B cell (primary cell): ENCODE data around the gene ILDR2. TPM values are rescaled to one million over a fixed set of nuclear protein-coding genes. Genes with fewer than 3 reads are reported as not detected.

Experiments
- ATAC-seq: fragments of 200-7000 bp; cut with Tn5 transposase; one replicate; pipeline ENCODE4 v1.10.0; 2021; ENCODE audit warnings: low read depth, mild to moderate bottlenecking, moderate number of reproducible peaks, moderate library complexity
- CTCF ChIA-PET: fragments of 350-600 bp; sonication (Branson Sonifier 250); formaldehyde crosslinking; loops from one replicate; lab custom pipeline; 2021; ENCODE audit warnings: antibody characterized with exemption, inconsistent platforms; lab: Charles Lee
- POLR2A ChIA-PET: fragments of 350-600 bp; sonication (Branson Sonifier 250); formaldehyde crosslinking; loops from one replicate; lab custom pipeline; 2021; ENCODE audit warnings: antibody characterized with exemption; lab: Charles Lee
- DNase-seq: peaks from one replicate; pipeline ENCODE4 v3.0.0; 2013
- H2AFZ ChIP-seq: 2 replicates; pipeline ENCODE4 v1.6.1; 2012; ENCODE audit warnings: mild to moderate bottlenecking, low read depth, low read length; ENCODE audit not compliant: insufficient read depth, poor library complexity, severe bottlenecking
- H3K27ac ChIP-seq, 2 donors: 1 replicate in 1 of 2; 2 replicates in 1 of 2; pipeline ENCODE4 v1.5.1; 2012 to 2013; ENCODE audit warnings: low read length in 2 of 2, mild to moderate bottlenecking in 2 of 2, moderate library complexity in 1 of 2
- H3K27me3 ChIP-seq, 4 experiments: fragments of 200-600 bp in 1 of 4; sonication (generic) in 1 of 4; replicated peaks in 1 of 4; 1 replicate in 2 of 4; 2 replicates in 2 of 4; pipeline versions ENCODE4 v1.6.1 to v1.7.0; 2013 to 2016; ENCODE audit warnings: low read length in 3 of 4, mild to moderate bottlenecking in 2 of 4, mixed read lengths in 1 of 4, moderate library complexity in 1 of 4; ENCODE audit not compliant: insufficient read depth in 4 of 4, control insufficient read depth in 3 of 4; ENCODE audit errors: control extremely low read depth in 1 of 4
- H3K36me3 ChIP-seq, 2 experiments: replicated peaks in 1 of 2; 1 replicate in 1 of 2; 2 replicates in 1 of 2; pipeline versions ENCODE4 v1.6.1 to v1.7.1; 2013; ENCODE audit warnings: low read length in 1 of 2; ENCODE audit not compliant: insufficient read depth in 2 of 2, control insufficient read depth in 1 of 2; ENCODE audit errors: control extremely low read depth in 1 of 2, extremely low read depth in 1 of 2
- H3K4me1 ChIP-seq, 2 donors: fragments of 200-600 bp in 1 of 2; sonication (generic) in 1 of 2; 1 replicate in 1 of 2; 2 replicates in 1 of 2; pipeline versions ENCODE4 v1.5.1 to v1.6.1; 2013 to 2017; ENCODE audit warnings: low read length in 2 of 2; ENCODE audit not compliant: control insufficient read depth in 2 of 2, insufficient read depth in 2 of 2
- H3K4me2 ChIP-seq: replicated peaks from 2 replicates; pipeline ENCODE3; 2012; ENCODE audit warnings: mild to moderate bottlenecking, low read depth, low read length; ENCODE audit not compliant: poor library complexity, severe bottlenecking
- H3K4me3 ChIP-seq, 5 experiments: fragments of 200-600 bp in 1 of 5; sonication (generic) in 1 of 5; 1 replicate in 3 of 5; 2 replicates in 2 of 5; pipeline versions ENCODE4 v1.5.1 to v1.7.0; 2011 to 2016; ENCODE audit warnings: low read length in 4 of 5, mild to moderate bottlenecking in 4 of 5, low read depth in 2 of 5, control low read depth in 1 of 5, moderate library complexity in 1 of 5; ENCODE audit not compliant: insufficient read depth in 1 of 5; ENCODE audit errors: control extremely low read depth in 1 of 5, extremely low read depth in 1 of 5
- H3K79me2 ChIP-seq: fragments of 200-600 bp; sonication (generic); one replicate; pipeline ENCODE4 v1.6.0; 2016; ENCODE audit warnings: low read length; ENCODE audit not compliant: control insufficient read depth, insufficient read depth
- H3K9ac ChIP-seq: fragments of 200-600 bp; sonication (generic); 2 replicates; pipeline ENCODE4 v1.6.1; 2017; ENCODE audit warnings: mild to moderate bottlenecking, low read length, moderate library complexity
- H3K9me3 ChIP-seq, 3 donors: one replicate each; pipeline versions ENCODE4 v1.6.1 to v1.7.1; 2013; ENCODE audit warnings: low read length in 2 of 3; ENCODE audit not compliant: control insufficient read depth in 2 of 3, insufficient read depth in 1 of 3; ENCODE audit errors: control extremely low read depth in 1 of 3
- H4K20me1 ChIP-seq: 2 replicates; pipeline ENCODE4 v1.6.0; 2012; ENCODE audit warnings: mild to moderate bottlenecking, low read length; ENCODE audit not compliant: insufficient read depth, control insufficient read depth, poor library complexity, severe bottlenecking
- H3K27ac Mint-ChIP-seq: one replicate; pipeline ENCODE4 v1.8.0; 2021; ENCODE audit warnings: mixed read lengths
- H3K27me3 Mint-ChIP-seq: one replicate; pipeline ENCODE4 v1.8.0; 2021; ENCODE audit warnings: mixed read lengths
- H3K4me1 Mint-ChIP-seq: one replicate; pipeline ENCODE4 v1.8.0; 2021; ENCODE audit warnings: mixed read lengths
- H3K4me3 Mint-ChIP-seq: one replicate; pipeline ENCODE4 v1.8.0; 2021; ENCODE audit warnings: mixed read lengths
- H3K9me3 Mint-ChIP-seq: one replicate; pipeline ENCODE4 v1.8.0; 2022; ENCODE audit warnings: mixed read lengths; ENCODE audit not compliant: insufficient read depth
- CTCF ChIP-seq: fragments of 200-600 bp; IDR thresholded peaks from one replicate; pipeline ENCODE4 v1.8.0; 2022; ENCODE audit warnings: antibody characterized with exemption, mild to moderate bottlenecking
- EZH2 ChIP-seq: IDR thresholded peaks from 2 replicates; pipeline ENCODE4 v1.6.1; 2012; ENCODE audit warnings: borderline replicate concordance, low read depth, mild to moderate bottlenecking, moderate library complexity, low read length; ENCODE audit not compliant: insufficient read depth, poor library complexity, severe bottlenecking
- WGBS: methylation state at CpG from one replicate; pipeline ENCODE4 v1.1.5; 2013; ENCODE audit warnings: missing lambda C conversion rate; ENCODE audit not compliant: insufficient coverage; 5-methylcytosine and 5-hydroxymethylcytosine counted together
- intact Hi-C: fragments of 100-400 bp; cut with micrococcal nuclease; formaldehyde crosslinking; loops from one replicate; pipeline ENCODE4 v1.10.0; 2022
- polyA plus RNA-seq: library from polyadenylated mRNA; depleted of rRNA; stranded (reverse); fragments of >200 nt; gene quantifications from 2 replicates; pipeline ENCODE4 v1.2.3, GENCODE V29; 2012
- total RNA-seq, 2 donors: library from RNA; stranded (reverse); fragments of 120-200 nt in 1 of 2; gene quantifications; 1 replicate in 1 of 2; 2 replicates in 1 of 2; pipeline versions ENCODE4 v1.2.3 to v1.2.4, GENCODE V29; 2013 to 2022

Gene ILDR2
- total and polyA plus RNA-seq, 2 donors (not counting 1 experiment from before 2014, with no cell fraction given), result 0.01 TPM; not detected in 1

GRCh38 chr1:166859597-166859996, 115.7 kb downstream of the ILDR2 start:
- Histone ChIP-seq H3K27me3 (no peaks in the 10 kb centered on the region), H3K4me3 (no peak overlapping the region), H3K4me2 (no peak overlapping the region), H3K27ac (no peak overlapping the region), H3K79me2 (no peaks in the 10 kb centered on the region), H3K36me3 (peaks cover 4 to 72% of the 10 kb centered on the region in 2 experiments), H3K9me3 (no peaks in the 10 kb centered on the region), H3K9ac (peak overlapping the region; percentile 8), H2AFZ (no peak overlapping the region), H4K20me1 (no peaks in the 10 kb centered on the region), H3K4me1 (peaks cover 3 to 6% of the 10 kb centered on the region in 2 donors)
- Mint-ChIP-seq H3K9me3 (no peaks in the 10 kb centered on the region), H3K27me3 (no peaks in the 10 kb centered on the region), H3K4me3 (no peak overlapping the region), H3K4me1 (peaks cover 13% of the 10 kb centered on the region), H3K27ac (peak overlapping the region; percentile 11)
- POLR2A ChIA-PET, result no interaction called here
- TF ChIP-seq CTCF (no peak), EZH2 (no peak)
- DNase-seq (peak; percentile 19), ATAC-seq (peak; percentile 33)
- intact Hi-C loops, result no loop called here
- WGBS, result 29% methylated on average over 2 of the region's 5 CpGs
- CTCF ChIA-PET, result interaction anchor here (1.0 kb wide), 1 partner anchor 199 kb away, joined by 3 read pairs; no protein-coding TSS in a partner anchor

- Mint-ChIP-seq H3K4me1 (peaks cover 13% of the 10 kb centered on the region), H3K9me3 (no peaks in the 10 kb centered on the region), H3K27ac (peak overlapping the region; percentile 0), H3K27me3 (no peaks in the 10 kb centered on the region), H3K4me3 (no peak overlapping the region)
- 87% methylated on average over 6 of the region's 7 CpGs for WGBS
- ChIA-PET POLR2A (no interaction called here), CTCF (interaction anchor here (1.0 kb wide), 1 partner anchor 200 kb away, joined by 3 read pairs; no protein-coding TSS in a partner anchor)
- Histone ChIP-seq H3K9ac (peak overlapping the region; percentile 8), H3K4me2 (no peak overlapping the region), H3K27ac (no peak overlapping the region), H3K4me3 (no peak overlapping the region), H3K36me3 (peaks cover 6 to 72% of the 10 kb centered on the region in 2 experiments), H3K27me3 (no peaks in the 10 kb centered on the region), H3K4me1 (peaks cover 3 to 6% of the 10 kb centered on the region in 2 donors), H3K79me2 (no peaks in the 10 kb centered on the region), H3K9me3 (no peaks in the 10 kb centered on the region), H4K20me1 (no peaks in the 10 kb centered on the region), H2AFZ (no peak overlapping the region)
- no peak for DNase-seq
- intact Hi-C loops, result no loop called here
- ATAC-seq, result no peak
- TF ChIP-seq CTCF, result no peak
Observed at GRCh38 chr1:166858726-166859419, 116.5 kb downstream of the ILDR2 start.
